Activated CD8-positive, alpha-beta T cell treated with anti-CD3 and anti-CD28 coated beads for 36 hours (primary cell): Measurements from ENCODE around the gene STMP1. TPM values are rescaled to one million over a fixed set of nuclear protein-coding genes. Genes with fewer than 3 reads are reported as not detected.

ENCODE experiments used
- ATAC-seq: fragments of 200-7000 bp; cut with Tn5 transposase; one replicate; pipeline ENCODE4 v1.10.0; 2021; ENCODE audit warnings: mild to moderate bottlenecking, moderate library complexity
- CTCF ChIA-PET: fragments of 350-600 bp; sonication (Branson Sonifier 250); formaldehyde crosslinking; loops from one replicate; lab custom pipeline; 2021; ENCODE audit warnings: antibody characterized with exemption; lab: Charles Lee
- POLR2A ChIA-PET: fragments of 350-600 bp; sonication (Branson Sonifier 250); formaldehyde crosslinking; loops from one replicate; lab custom pipeline; 2021; ENCODE audit warnings: antibody characterized with exemption; lab: Charles Lee
- DNase-seq: peaks from one replicate; pipeline ENCODE4 v3.0.0-alpha.2; 2020
- H3K27ac Mint-ChIP-seq: one replicate; pipeline ENCODE4 v1.8.0; 2021; ENCODE audit warnings: mild to moderate bottlenecking, mixed read lengths
- H3K27me3 Mint-ChIP-seq: one replicate; pipeline ENCODE4 v1.8.0; 2021; ENCODE audit warnings: mixed read lengths
- H3K36me3 Mint-ChIP-seq: one replicate; pipeline ENCODE4 v1.8.0; 2021; ENCODE audit warnings: low read depth, mixed read lengths
- H3K4me1 Mint-ChIP-seq: one replicate; pipeline ENCODE4 v1.8.0; 2021; ENCODE audit warnings: low read depth, mixed read lengths
- H3K4me3 Mint-ChIP-seq: one replicate; pipeline ENCODE4 v1.8.0; 2021; ENCODE audit warnings: mild to moderate bottlenecking, moderate library complexity, mixed read lengths
- H3K9me3 Mint-ChIP-seq: one replicate; pipeline ENCODE4 v1.8.0; 2021; ENCODE audit warnings: mixed read lengths
- intact Hi-C: fragments of 100-400 bp; cut with micrococcal nuclease; formaldehyde crosslinking; loops from one replicate; pipeline ENCODE4 v1.10.0; 2022
- total RNA-seq, 2 experiments: library from RNA; stranded (reverse); gene quantifications; one replicate each; pipeline ENCODE4 v1.2.3, GENCODE V29; 2021
- TF ChIP-seq, protein P1 (sequence below): fragments of 200-600 bp; IDR thresholded peaks from one replicate; pipeline ENCODE4 v1.8.0; 2022; ENCODE audit warnings: antibody characterized with exemption, mild to moderate bottlenecking

The STMP1 gene
- total RNA-seq, 2 experiments from 2014 or later: 21.1 to 23.4 TPM

DNA sequence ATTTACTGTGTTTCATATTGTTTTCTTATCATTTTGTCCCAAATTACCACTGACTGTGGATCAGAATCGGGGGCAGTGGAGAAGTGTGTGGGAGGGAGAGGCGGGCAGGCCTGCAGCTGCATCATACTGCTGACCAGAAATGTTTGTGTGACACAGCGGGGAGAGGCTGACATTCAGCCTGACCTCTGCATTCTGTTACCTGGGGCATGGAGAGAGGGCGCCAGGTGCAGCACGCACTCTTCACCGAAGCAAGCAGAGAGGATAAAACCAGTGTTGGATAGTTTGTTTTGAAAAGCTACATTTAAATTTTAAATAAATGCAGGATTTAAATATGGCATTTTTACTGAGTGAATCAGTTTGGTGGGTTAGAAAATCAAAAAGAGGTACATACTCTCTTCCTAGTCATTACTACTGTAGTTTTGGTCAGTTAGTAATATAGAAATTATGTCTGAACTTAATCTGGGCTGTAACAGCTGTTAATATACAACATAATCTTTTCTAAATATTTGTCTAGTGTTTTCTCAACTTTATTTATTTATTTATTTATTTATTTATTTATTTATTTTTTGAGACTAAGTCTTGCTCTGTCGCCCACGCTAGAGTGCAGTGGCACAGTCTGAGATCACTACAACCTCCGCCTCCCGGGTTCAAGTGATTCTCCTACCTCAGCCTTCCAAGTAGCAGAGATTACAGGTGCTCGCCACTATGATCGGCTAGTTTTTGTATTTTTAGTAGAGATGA is 8.8 kb upstream of the STMP1 start:
- H3K27ac Mint-ChIP-seq: no peak overlapping the region
- H3K4me3 Mint-ChIP-seq: no peak overlapping the region
- TF ChIP-seq, protein P1, sequence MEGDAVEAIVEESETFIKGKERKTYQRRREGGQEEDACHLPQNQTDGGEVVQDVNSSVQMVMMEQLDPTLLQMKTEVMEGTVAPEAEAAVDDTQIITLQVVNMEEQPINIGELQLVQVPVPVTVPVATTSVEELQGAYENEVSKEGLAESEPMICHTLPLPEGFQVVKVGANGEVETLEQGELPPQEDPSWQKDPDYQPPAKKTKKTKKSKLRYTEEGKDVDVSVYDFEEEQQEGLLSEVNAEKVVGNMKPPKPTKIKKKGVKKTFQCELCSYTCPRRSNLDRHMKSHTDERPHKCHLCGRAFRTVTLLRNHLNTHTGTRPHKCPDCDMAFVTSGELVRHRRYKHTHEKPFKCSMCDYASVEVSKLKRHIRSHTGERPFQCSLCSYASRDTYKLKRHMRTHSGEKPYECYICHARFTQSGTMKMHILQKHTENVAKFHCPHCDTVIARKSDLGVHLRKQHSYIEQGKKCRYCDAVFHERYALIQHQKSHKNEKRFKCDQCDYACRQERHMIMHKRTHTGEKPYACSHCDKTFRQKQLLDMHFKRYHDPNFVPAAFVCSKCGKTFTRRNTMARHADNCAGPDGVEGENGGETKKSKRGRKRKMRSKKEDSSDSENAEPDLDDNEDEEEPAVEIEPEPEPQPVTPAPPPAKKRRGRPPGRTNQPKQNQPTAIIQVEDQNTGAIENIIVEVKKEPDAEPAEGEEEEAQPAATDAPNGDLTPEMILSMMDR: no peak
- no peaks in the 10 kb centered on the region for H3K4me1 Mint-ChIP-seq
- POLR2A ChIA-PET: no interaction called here
- CTCF ChIA-PET: interaction anchor here (1.4 kb wide), 1 partner anchor 32 kb away, joined by 3 read pairs; no protein-coding TSS in a partner anchor
- no peaks in the 10 kb centered on the region for H3K9me3 Mint-ChIP-seq
- DNase-seq (no peak), ATAC-seq (no peak)
- no peaks in the 10 kb centered on the region for H3K36me3 Mint-ChIP-seq
- no peaks in the 10 kb centered on the region for H3K27me3 Mint-ChIP-seq
- intact Hi-C loops: no loop called here

DNA sequence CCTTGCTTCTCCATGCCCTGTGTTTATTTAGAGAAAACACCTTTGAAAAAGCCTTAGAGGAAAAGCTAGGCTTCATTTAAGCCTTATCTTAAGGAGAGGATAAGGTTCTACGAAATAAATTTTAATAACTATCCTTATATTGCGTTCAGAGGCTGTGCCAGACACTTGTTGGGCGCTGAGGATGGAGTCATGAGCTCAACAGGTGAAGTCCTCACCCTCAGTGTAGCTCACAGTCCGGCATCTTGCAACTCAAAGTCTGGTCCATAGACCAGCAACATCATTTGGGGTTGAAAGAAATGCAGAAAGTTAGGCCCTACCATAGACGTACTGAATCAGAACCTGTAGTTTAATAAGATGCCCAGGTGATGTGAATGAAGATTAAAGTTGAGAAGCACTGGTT is 3.8 kb upstream of the STMP1 start:
- TF ChIP-seq, protein P1: no peak
- DNase-seq (no peak), ATAC-seq (no peak)
- Mint-ChIP-seq H3K36me3 (peaks cover 5% of the 10 kb centered on the region), H3K4me3 (no peak overlapping the region), H3K9me3 (no peaks in the 10 kb centered on the region), H3K27ac (no peak overlapping the region), H3K4me1 (peaks cover 14% of the 10 kb centered on the region), H3K27me3 (no peaks in the 10 kb centered on the region)
- ChIA-PET POLR2A (no interaction called here), CTCF (interaction anchor here (1.0 to 4.6 kb wide), 2 partner anchors 13 kb away, joined by 3 to 32 read pairs; no protein-coding TSS in a partner anchor)
- intact Hi-C loops: no loop called here

DNA sequence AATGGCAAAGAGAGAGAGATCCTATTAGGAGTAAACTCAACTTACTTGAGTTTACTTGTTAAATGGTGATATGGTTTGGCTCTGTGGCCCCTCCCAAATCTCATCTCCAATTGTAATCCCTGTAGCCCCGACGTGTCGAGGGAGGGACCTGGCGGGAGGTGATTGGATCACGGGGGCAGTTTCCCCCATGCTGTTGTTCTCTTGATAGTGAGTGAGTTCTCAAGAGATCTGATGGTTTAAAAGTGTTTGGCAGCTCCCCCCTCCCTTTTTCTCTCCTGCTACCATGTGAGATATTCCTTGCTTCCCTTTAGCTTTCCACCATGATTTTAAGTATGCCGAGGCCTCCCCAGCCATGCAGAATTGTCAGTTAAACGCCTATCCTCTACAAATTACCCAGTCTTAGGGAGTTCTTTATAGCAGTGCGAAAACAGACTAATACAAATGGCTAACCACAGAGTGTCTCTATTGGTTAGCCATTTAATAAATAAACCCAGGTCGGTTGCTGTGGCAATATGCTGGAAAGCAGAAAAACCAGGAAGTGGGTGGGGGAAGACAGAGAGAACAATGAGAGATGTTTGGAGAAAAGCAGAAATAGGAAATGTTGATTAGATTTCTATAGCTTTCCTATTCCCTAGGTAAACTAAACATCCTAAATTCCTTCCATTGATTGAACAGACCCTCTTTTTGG is 3.0 kb upstream of the STMP1 start:
- no peak overlapping the region for H3K4me3 Mint-ChIP-seq
- intact Hi-C loops: no loop called here
- TF ChIP-seq, protein P1: no peak
- peaks cover 8% of the 10 kb centered on the region for H3K36me3 Mint-ChIP-seq
- no peaks in the 10 kb centered on the region for H3K27me3 Mint-ChIP-seq
- ChIA-PET POLR2A (no interaction called here), CTCF (interaction anchor here (1.0 to 4.6 kb wide), 4 partner anchors 13 to 38 kb away, joined by 3 to 32 read pairs (median 4); no protein-coding TSS in a partner anchor)
- H3K27ac Mint-ChIP-seq: no peak overlapping the region
- ATAC-seq: no peak
- H3K4me1 Mint-ChIP-seq: peaks cover 19% of the 10 kb centered on the region
- DNase-seq: no peak
- no peaks in the 10 kb centered on the region for H3K9me3 Mint-ChIP-seq

DNA sequence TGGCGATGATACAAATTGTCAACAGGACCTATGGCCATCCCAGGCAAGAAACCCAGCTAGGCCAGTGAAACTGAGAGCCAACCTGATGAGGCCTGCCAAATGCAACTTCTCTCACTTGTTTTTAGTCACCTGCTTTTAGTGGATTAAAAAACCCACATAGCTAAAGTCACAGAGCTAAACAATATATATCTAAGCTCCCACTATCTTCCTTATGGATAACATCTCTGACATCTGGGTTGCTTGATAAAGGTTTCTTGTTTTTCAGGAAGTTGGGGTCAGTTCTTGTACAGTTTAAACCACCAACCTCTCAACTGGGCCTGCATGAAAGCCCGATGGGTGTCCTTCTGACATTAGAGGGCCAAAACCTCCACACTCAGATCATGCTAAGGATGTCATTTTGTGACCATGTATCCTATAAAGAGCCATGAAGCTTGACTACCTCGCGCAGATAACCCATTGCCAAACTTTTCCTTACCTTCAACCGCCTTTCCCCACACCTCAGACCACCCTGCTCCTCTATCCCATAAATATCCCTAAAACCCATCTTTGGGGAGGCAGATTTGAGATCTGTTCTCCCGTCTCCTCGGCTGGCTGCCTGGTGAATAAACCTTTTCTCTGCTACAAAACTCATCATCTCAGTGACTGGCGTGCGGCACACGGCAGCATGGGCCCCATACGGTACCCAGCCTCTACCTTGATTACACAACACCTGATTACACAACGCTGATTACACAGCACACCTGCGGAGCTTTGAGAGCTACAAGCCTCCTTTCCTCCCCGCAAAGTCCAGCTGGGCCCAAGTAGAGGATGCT is 797 bp upstream of the STMP1 start:
- intact Hi-C loops: no loop called here
- H3K9me3 Mint-ChIP-seq: no peaks in the 10 kb centered on the region
- no peaks in the 10 kb centered on the region for H3K27me3 Mint-ChIP-seq
- DNase-seq (no peak), ATAC-seq (peak; percentile 11)
- peaks cover 12% of the 10 kb centered on the region for H3K36me3 Mint-ChIP-seq
- peaks cover 36% of the 10 kb centered on the region for H3K4me1 Mint-ChIP-seq
- peak overlapping the region; percentile 86 for H3K4me3 Mint-ChIP-seq
- TF ChIP-seq, protein P1: no peak
- ChIA-PET POLR2A (interaction anchor here (1.0 to 2.1 kb wide), 4 partner anchors 21 to 103 kb away, joined by 3 to 13 read pairs (median 4); partner anchors contain the start of gene NUP205), CTCF (interaction anchor here (0.8 to 4.2 kb wide), 5 partner anchors 12 to 387 kb away, joined by 3 to 27 read pairs (median 5); no protein-coding TSS in a partner anchor)
- peak overlapping the region; percentile 91 for H3K27ac Mint-ChIP-seq
